Heart left ventricle (tissue), 13 donors: Measurements from ENCODE around the gene SLC25A13.

ENCODE experiments used
- CTCF ChIP-seq, 12 donors: fragments of 200-600 bp; sonication (generic) in 4 of 12; IDR thresholded peaks; one replicate each; pipeline versions ENCODE4 v1.5.0 to v1.8.0; 2018 to 2022; ENCODE audit warnings: antibody characterized with exemption in 12 of 12, mild to moderate bottlenecking in 5 of 12
- POLR2A ChIP-seq, 2 donors: fragments of 450-650 bp; IDR thresholded peaks; one replicate each; pipeline ENCODE4 v1.6.1; 2017; ENCODE audit warnings: antibody characterized with exemption in 2 of 2, mild to moderate bottlenecking in 2 of 2, moderate library complexity in 2 of 2
- donor health status: ischemic (EF 13 %, LVEDD 7.1; RV severe dilation, severe dysfunction).
- donor health status: DM: no; HTN: yes; CAD: no.
- donor health status: DM: no; HTN: no; CAD: no.
- donor health status: ischemic (EF 25% LVEDD 6.9; RV normal size, moderate dysfunction).
- donor health status: ischemic (EF 25% LVEDD 5.7; RV mildly dilated, moderate dysfunction).
- donor health status: ischemic (EF 35%, LVEDD 5.7; RV mildly dilated, moderate dysfunction).
- donor health status: nonischemic (EF 11% LVEDD 7.7; RV severe dilation, severe dysfunction).
- donor health status: DM: yes; HTN: yes; CAD: no.
- donor health status: PGD.
- donor health status: ischemic (EF 29% LVEDD 5.4; RV normal size, mild dysfunction).
- donor health status: nonischemic (EF 23%, LVEDD 6.1; RV moderate dilation, normal function).

- no peak for TF ChIP-seq CTCF (IDR thresholded peaks at IDR 0.05)
- TF ChIP-seq POLR2A (IDR thresholded peaks at IDR 0.05) = no peak
Observed at GRCh38 chr7:96354881-96355280, 33.0 kb upstream of the SLC25A13 start.
